ENCODE data around the gene TAF6L. TPM values are rescaled to one million over a fixed set of nuclear protein-coding genes. Genes with fewer than 3 reads are reported as not detected.
"Not testable (repeated sequence)": the region's sequence is repeated elsewhere in the genome, so short reads cannot be mapped to it uniquely, and the experiment has no call there.

TAF6L gene
- total RNA-seq, 1 experiment from 2014 or later, result 37.7 TPM

DNA sequence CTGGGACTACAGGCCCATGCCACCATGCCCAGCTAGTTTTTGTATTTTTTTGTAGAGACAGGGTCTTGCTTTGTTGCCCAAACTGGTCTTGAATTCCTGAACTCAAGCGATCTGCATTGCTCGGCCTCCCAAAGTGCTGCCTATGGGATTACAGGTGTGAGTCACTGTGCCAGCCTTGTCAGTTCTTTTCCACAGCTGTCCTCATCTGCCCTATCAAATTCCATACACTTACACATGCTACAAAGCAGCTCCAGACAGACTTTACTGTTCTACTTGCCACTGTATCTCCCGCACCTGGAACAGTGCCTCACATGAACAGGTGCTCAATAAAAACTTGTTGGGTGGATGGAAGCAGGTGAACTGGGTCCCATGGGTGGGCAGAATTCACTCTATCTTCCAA, 52.5 kb downstream of the TAF6L start:
- peaks cover 25 to 78% (median 76%) of the 10 kb centered on the region in 3 experiments; a peak in 6 of 7 replicates for H3K36me3 Mint-ChIP-seq (ENCODE audit: insufficient read depth in 1 of 3, low read depth in 3 of 3)

DNA sequence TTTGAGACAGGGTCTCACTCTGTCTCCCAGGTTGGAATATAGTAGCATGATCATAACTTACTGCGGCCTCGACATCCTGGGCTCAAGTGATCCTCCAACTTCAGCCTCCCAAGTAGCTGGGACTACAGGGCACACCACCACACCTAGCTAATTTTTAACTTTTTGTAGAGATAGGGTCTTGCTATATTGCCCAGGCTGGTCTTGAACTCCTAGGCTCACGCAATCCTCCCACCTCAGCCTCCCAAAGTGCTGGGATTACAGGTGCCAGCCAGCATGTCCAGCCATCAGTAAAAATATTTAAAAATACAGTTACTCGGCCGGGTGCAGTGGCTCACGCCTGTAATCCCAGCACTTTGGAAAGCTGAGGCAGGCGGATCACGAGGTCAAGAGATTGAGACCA, 56.9 kb downstream of the TAF6L start:
- not testable (repeated sequence) for H2BK12ac ChIP-seq (ENCODE audit: insufficient read length, low read depth, low read length); H3K27ac ChIP-seq (ENCODE audit: insufficient read length, low read depth, low read length); H3K4me1 ChIP-seq (ENCODE audit: insufficient read depth, low read length); H2BK20ac ChIP-seq (ENCODE audit: low read depth, low read length, poor library complexity, severe bottlenecking); H3K14ac ChIP-seq (ENCODE audit: insufficient read depth, low read length); H3K27me3 ChIP-seq (ENCODE audit: insufficient read depth, low read length); H2BK120ac ChIP-seq (ENCODE audit: low read depth, low read length, poor library complexity, severe bottlenecking); H3K56ac ChIP-seq (ENCODE audit: insufficient read length, low read depth, low read length); H4K5ac ChIP-seq (ENCODE audit: insufficient read length, low read depth, low read length); H3K79me2 ChIP-seq (ENCODE audit: insufficient read depth, low read length); H2AK5ac ChIP-seq (ENCODE audit: insufficient read length, low read length); H3T11ph ChIP-seq (ENCODE audit: low read length); H2AFZ ChIP-seq (ENCODE audit: low read length); H3K4me2 ChIP-seq (ENCODE audit: insufficient read depth, insufficient read length, low read length); H3K9ac ChIP-seq (ENCODE audit: extremely low read depth, insufficient read length, low read length); DNase-seq; H3K27ac Mint-ChIP-seq; H4K20me1 ChIP-seq (ENCODE audit: control insufficient read depth, insufficient read depth, insufficient read length); H3K4ac ChIP-seq (ENCODE audit: low read depth, low read length); H4K8ac ChIP-seq (replicated peaks; ENCODE audit: insufficient read length, low read depth, low read length); H2BK5ac ChIP-seq (ENCODE audit: insufficient read length, low read length); H3K23me2 ChIP-seq (ENCODE audit: insufficient read length, low read depth, low read length, poor library complexity, severe bottlenecking); H3K9me3 Mint-ChIP-seq; H3K18ac ChIP-seq (ENCODE audit: insufficient read length, low read depth, low read length); H4K91ac ChIP-seq (ENCODE audit: insufficient read length, low read depth, low read length); H3K79me1 ChIP-seq (ENCODE audit: insufficient read depth, low read depth, low read length, poor library complexity, severe bottlenecking); H3K23ac ChIP-seq (ENCODE audit: insufficient read length, low read depth, low read length); H3K9me3 ChIP-seq (ENCODE audit: control insufficient read depth, low read depth, low read length); H3K4me3 Mint-ChIP-seq; H3K27me3 Mint-ChIP-seq (ENCODE audit: low read depth); H2BK15ac ChIP-seq (ENCODE audit: low read depth, low read length)
- peaks cover 14 to 15% of the 10 kb centered on the region in 2 experiments for H3K4me1 Mint-ChIP-seq
- H3K36me3 Mint-ChIP-seq (ENCODE audit: insufficient read depth in 1 of 3, low read depth in 3 of 3), result peaks cover 16 to 54% (median 48%) of the 10 kb centered on the region in 3 experiments; a peak in 6 of 7 replicates
- no CpG with 5 or more reads among the region's 8 CpGs for WGBS (ENCODE audit: extremely low coverage, insufficient read length, low lambda C conversion rate)

More for the DNA sequence above, 52.5 kb downstream of the TAF6L start:
- no peaks in the 10 kb centered on the region for H3K27me3 ChIP-seq (ENCODE audit: insufficient read depth, low read length)
- H3T11ph ChIP-seq (ENCODE audit: low read length), result no peak overlapping the region
- H2BK12ac ChIP-seq (ENCODE audit: insufficient read length, low read depth, low read length), result no peak overlapping the region
- no peak overlapping the region for H2BK20ac ChIP-seq (ENCODE audit: low read depth, low read length, poor library complexity, severe bottlenecking)
- H3K14ac ChIP-seq (ENCODE audit: insufficient read depth, low read length), result no peak overlapping the region
- H3K4me1 ChIP-seq (ENCODE audit: insufficient read depth, low read length), result no peaks in the 10 kb centered on the region
- WGBS (ENCODE audit: extremely low coverage, insufficient read length, low lambda C conversion rate), result no CpG with 5 or more reads among the region's 3 CpGs
- no peak overlapping the region for H2BK15ac ChIP-seq (ENCODE audit: low read depth, low read length)
- H3K4me3 Mint-ChIP-seq, result no peak overlapping the region; a peak in 1 of 5 replicates
- H3K4me1 Mint-ChIP-seq, result no peaks in the 10 kb centered on the region
- H2BK120ac ChIP-seq (ENCODE audit: low read depth, low read length, poor library complexity, severe bottlenecking), result no peak overlapping the region
- H3K4ac ChIP-seq (ENCODE audit: low read depth, low read length), result no peak overlapping the region
- TF ChIP-seq, protein P1, sequence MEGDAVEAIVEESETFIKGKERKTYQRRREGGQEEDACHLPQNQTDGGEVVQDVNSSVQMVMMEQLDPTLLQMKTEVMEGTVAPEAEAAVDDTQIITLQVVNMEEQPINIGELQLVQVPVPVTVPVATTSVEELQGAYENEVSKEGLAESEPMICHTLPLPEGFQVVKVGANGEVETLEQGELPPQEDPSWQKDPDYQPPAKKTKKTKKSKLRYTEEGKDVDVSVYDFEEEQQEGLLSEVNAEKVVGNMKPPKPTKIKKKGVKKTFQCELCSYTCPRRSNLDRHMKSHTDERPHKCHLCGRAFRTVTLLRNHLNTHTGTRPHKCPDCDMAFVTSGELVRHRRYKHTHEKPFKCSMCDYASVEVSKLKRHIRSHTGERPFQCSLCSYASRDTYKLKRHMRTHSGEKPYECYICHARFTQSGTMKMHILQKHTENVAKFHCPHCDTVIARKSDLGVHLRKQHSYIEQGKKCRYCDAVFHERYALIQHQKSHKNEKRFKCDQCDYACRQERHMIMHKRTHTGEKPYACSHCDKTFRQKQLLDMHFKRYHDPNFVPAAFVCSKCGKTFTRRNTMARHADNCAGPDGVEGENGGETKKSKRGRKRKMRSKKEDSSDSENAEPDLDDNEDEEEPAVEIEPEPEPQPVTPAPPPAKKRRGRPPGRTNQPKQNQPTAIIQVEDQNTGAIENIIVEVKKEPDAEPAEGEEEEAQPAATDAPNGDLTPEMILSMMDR (conservative IDR thresholded peaks at IDR 0.05), result no peak
- H4K8ac ChIP-seq (replicated peaks; ENCODE audit: insufficient read length, low read depth, low read length), result no peak overlapping the region
- no peak overlapping the region for H3K27ac ChIP-seq (ENCODE audit: insufficient read length, low read depth, low read length)
- H3K4me2 ChIP-seq (ENCODE audit: insufficient read depth, insufficient read length, low read length), result no peak overlapping the region
- H3K56ac ChIP-seq (ENCODE audit: insufficient read length, low read depth, low read length), result no peak overlapping the region
- DNase-seq, result no peak
- H3K23me2 ChIP-seq (ENCODE audit: insufficient read length, low read depth, low read length, poor library complexity, severe bottlenecking), result no peaks in the 10 kb centered on the region
- no peaks in the 10 kb centered on the region for H3K9me3 Mint-ChIP-seq
- H3K79me1 ChIP-seq (ENCODE audit: insufficient read depth, low read depth, low read length, poor library complexity, severe bottlenecking), result no peaks in the 10 kb centered on the region
- H3K27me3 Mint-ChIP-seq (ENCODE audit: low read depth), result no peaks in the 10 kb centered on the region
- H2BK5ac ChIP-seq (ENCODE audit: insufficient read length, low read length), result no peak overlapping the region
- H3K23ac ChIP-seq (ENCODE audit: insufficient read length, low read depth, low read length), result no peak overlapping the region
- H4K20me1 ChIP-seq (ENCODE audit: control insufficient read depth, insufficient read depth, insufficient read length), result no peaks in the 10 kb centered on the region
- no peak overlapping the region for H3K9ac ChIP-seq (ENCODE audit: extremely low read depth, insufficient read length, low read length)
- H2AK5ac ChIP-seq (ENCODE audit: insufficient read length, low read length), result no peak overlapping the region
- no peak overlapping the region for H4K91ac ChIP-seq (ENCODE audit: insufficient read length, low read depth, low read length)
- H2AFZ ChIP-seq (ENCODE audit: low read length), result no peak overlapping the region
- no peak overlapping the region for H3K18ac ChIP-seq (ENCODE audit: insufficient read length, low read depth, low read length)
- H3K27ac Mint-ChIP-seq, result no peak overlapping the region
- H3K9me3 ChIP-seq (ENCODE audit: control insufficient read depth, low read depth, low read length), result no peaks in the 10 kb centered on the region
- H4K5ac ChIP-seq (ENCODE audit: insufficient read length, low read depth, low read length), result no peak overlapping the region
- no peaks in the 10 kb centered on the region for H3K79me2 ChIP-seq (ENCODE audit: insufficient read depth, low read length)
